HepG2 (cell line): Measurements from ENCODE around the gene COMMD2. TPM values are rescaled to one million over a fixed set of nuclear protein-coding genes. Genes with fewer than 3 reads are reported as not detected.

Source experiments
- CHD4 ChIP-seq: fragments of 200-600 bp; sonication (generic); IDR thresholded peaks from 2 replicates; pipeline ENCODE4 v1.7.0; 2017; ENCODE audit warnings: mild to moderate bottlenecking, low read length, borderline replicate concordance
- ETV6 ChIP-seq: sonication (generic); formaldehyde crosslinking; conservative IDR thresholded peaks from 2 replicates; pipeline ENCODE4 v1.4.0; 2020; ENCODE audit warnings: missing genetic modification reagents
- FOXA3 ChIP-seq: IDR thresholded peaks from 2 replicates; pipeline ENCODE4 v1.6.1; 2016; ENCODE audit warnings: missing genetic modification reagents, missing compliant biosample characterization
- HBP1 ChIP-seq: IDR thresholded peaks from 2 replicates; pipeline ENCODE4 v1.6.1; 2016; ENCODE audit warnings: low read depth, control low read depth
- HOMEZ ChIP-seq: IDR thresholded peaks from 2 replicates; pipeline ENCODE4 v1.6.1; 2016; ENCODE audit warnings: low read depth
- JUN ChIP-seq: sonication (generic); formaldehyde crosslinking; IDR thresholded peaks from 2 replicates; pipeline ENCODE4 v1.4.0; 2020; ENCODE audit warnings: mild to moderate bottlenecking, missing genetic modification reagents
- JUNB ChIP-seq: sonication (generic); formaldehyde crosslinking; IDR thresholded peaks from 2 replicates; pipeline ENCODE4 v1.8.0; 2022; ENCODE audit warnings: missing genetic modification reagents, mild to moderate bottlenecking, borderline replicate concordance
- KDM3A ChIP-seq: IDR thresholded peaks from 2 replicates; pipeline ENCODE4 v1.6.1; 2018; ENCODE audit warnings: low read depth, missing compliant biosample characterization
- MIER3 ChIP-seq: IDR thresholded peaks from 2 replicates; pipeline ENCODE4 v1.6.1; 2016; ENCODE audit warnings: missing compliant biosample characterization, borderline replicate concordance
- MLLT10 ChIP-seq: sonication (generic); formaldehyde crosslinking; IDR thresholded peaks from 2 replicates; pipeline ENCODE4 v1.4.0; 2020; ENCODE audit warnings: missing genetic modification reagents
- MLXIP ChIP-seq: sonication (generic); formaldehyde crosslinking; IDR thresholded peaks from 2 replicates; pipeline ENCODE4 v1.9.0; 2021; ENCODE audit warnings: missing genetic modification reagents, borderline replicate concordance
- MTF2 ChIP-seq: sonication (generic); formaldehyde crosslinking; IDR thresholded peaks from 2 replicates; pipeline ENCODE4 v1.5.0; 2020; ENCODE audit warnings: missing genetic modification reagents, borderline replicate concordance
- SMARCE1 ChIP-seq: fragments of 450-650 bp; IDR thresholded peaks from 2 replicates; pipeline ENCODE4 v1.6.1; 2017; ENCODE audit warnings: borderline replicate concordance
- SP2 ChIP-seq: sonication (generic); formaldehyde crosslinking; IDR thresholded peaks from 2 replicates; pipeline ENCODE4 v1.5.1; 2020; ENCODE audit warnings: mild to moderate bottlenecking, missing genetic modification reagents
- SPEN ChIP-seq: sonication (generic); formaldehyde crosslinking; IDR thresholded peaks from 2 replicates; pipeline ENCODE4 v1.5.1; 2020; ENCODE audit warnings: low read depth, mild to moderate bottlenecking, missing genetic modification reagents
- TCF12 ChIP-seq, 2 experiments: fragments of 450-650 bp in 1 of 2; sonication (generic) in 1 of 2; formaldehyde crosslinking in 1 of 2; IDR thresholded peaks; 2 replicates each; pipeline versions ENCODE4 v1.6.1 to v1.8.0; 2017 to 2022; ENCODE audit warnings: antibody characterized with exemption in 1 of 2, mild to moderate bottlenecking in 1 of 2, missing genetic modification reagents in 1 of 2, moderate library complexity in 1 of 2
- THRA ChIP-seq: sonication (generic); formaldehyde crosslinking; IDR thresholded peaks from 2 replicates; pipeline ENCODE4 v1.4.0; 2020; ENCODE audit warnings: missing genetic modification reagents, borderline replicate concordance
- ZBTB21 ChIP-seq: sonication (generic); formaldehyde crosslinking; IDR thresholded peaks from 2 replicates; pipeline ENCODE4 v1.4.0; 2020; ENCODE audit warnings: missing genetic modification reagents
- ZNF20 ChIP-seq: sonication (generic); formaldehyde crosslinking; IDR thresholded peaks from 2 replicates; pipeline ENCODE4 v1.4.0; 2020; ENCODE audit warnings: mild to moderate bottlenecking, moderate library complexity, missing genetic modification reagents
- ZNF558 ChIP-seq: sonication (generic); formaldehyde crosslinking; IDR thresholded peaks from 2 replicates; pipeline ENCODE4 v1.9.0; 2022; ENCODE audit warnings: mild to moderate bottlenecking, missing genetic modification reagents, borderline replicate concordance
- ZNF670 ChIP-seq: sonication (generic); formaldehyde crosslinking; IDR thresholded peaks from 2 replicates; pipeline ENCODE4 v1.8.0; 2022; ENCODE audit warnings: mild to moderate bottlenecking, missing genetic modification reagents, borderline replicate concordance
- ZNF703 ChIP-seq: sonication (generic); formaldehyde crosslinking; IDR thresholded peaks from 2 replicates; pipeline ENCODE4 v1.5.1; 2020; ENCODE audit warnings: missing genetic modification reagents, mild to moderate bottlenecking, moderate library complexity, borderline replicate concordance
- polyA plus RNA-seq, 8 experiments: library from polyadenylated mRNA; depleted of rRNA in 3 of 8; stranded (reverse) in 7 of 8; unstranded in 1 of 8; fragments of >200 nt; fragmentation: Illumina TruSeq in 4 of 8; extraction: Trizol in 4 of 8; gene quantifications; 2 replicates each; pipeline versions ENCODE4 v1.2.1 to v1.2.3, GENCODE V29; 2011 to 2016; ENCODE audit warnings: low read depth in 4 of 8, missing spikeins in 1 of 8, mixed read lengths in 1 of 8; ENCODE audit not compliant: insufficient read depth in 1 of 8
- total RNA-seq, 5 experiments: library from RNA; depleted of rRNA; stranded (reverse); fragments of >200 nt; fragmentation: Illumina TruSeq; extraction: Trizol; gene quantifications; 2 replicates each; pipeline ENCODE4 v1.2.3, GENCODE V29; 2016; ENCODE audit warnings: low read depth in 1 of 5

COMMD2 gene
- total and polyA plus RNA-seq, 2 of the 13 experiments (the other 11 are each of a cell fraction or from before 2014, with no cell fraction given), result 33.0 to 57.6 TPM

GRCh38 chr3:149713730-149714654 lies 38.3 kb downstream of the COMMD2 start (continued):
- TF ChIP-seq HOMEZ (CRISPR knock-in tag) (0 out of 2 replicates have a peak, but pooled peaks have one; percentile 18), KDM3A (CRISPR knock-in tag) (no peak), THRA (CRISPR knock-in tag) (no peak), SP2 (CRISPR knock-in tag) (no peak), JUN (peak; percentile 31; the same call in 1 of the 2 replicates), ZNF703 (no peak), ZNF20 (CRISPR knock-in tag) (no peak), SPEN (CRISPR knock-in tag) (peak; percentile 76), MIER3 (no peak), ZNF670 (CRISPR knock-in tag) (no peak), CHD4 (no peak), MTF2 (CRISPR knock-in tag) (no peak), SMARCE1 (no peak), ETV6 (CRISPR knock-in tag) (0 out of 2 replicates have a peak, but pooled peaks have one; percentile 37), MLLT10 (CRISPR knock-in tag) (no peak), ZNF558 (CRISPR knock-in tag) (peak; percentile 29; the same call in 1 of the 2 replicates), FOXA3 (CRISPR knock-in tag) (peak; percentile 11; the same call in 1 of the 2 replicates), HBP1 (no peak), TCF12 (IDR thresholded peaks at IDR 0.05) (no peak), TCF12 (CRISPR knock-in tag; IDR thresholded peaks at IDR 0.05) (no peak), JUNB (CRISPR knock-in tag) (no peak), MLXIP (CRISPR knock-in tag) (no peak), ZBTB21 (no peak)
